ENCODE data around the gene ZNF25. TPM values are rescaled to one million over a fixed set of nuclear protein-coding genes. Genes with fewer than 3 reads are reported as not detected.

The ZNF25 gene
- total and polyA plus RNA-seq, 9 of the 15 experiments (the other 6 are each of a cell fraction or from before 2014, with no cell fraction given) = 0.62 to 2.3 (median 1.6) TPM

DNA sequence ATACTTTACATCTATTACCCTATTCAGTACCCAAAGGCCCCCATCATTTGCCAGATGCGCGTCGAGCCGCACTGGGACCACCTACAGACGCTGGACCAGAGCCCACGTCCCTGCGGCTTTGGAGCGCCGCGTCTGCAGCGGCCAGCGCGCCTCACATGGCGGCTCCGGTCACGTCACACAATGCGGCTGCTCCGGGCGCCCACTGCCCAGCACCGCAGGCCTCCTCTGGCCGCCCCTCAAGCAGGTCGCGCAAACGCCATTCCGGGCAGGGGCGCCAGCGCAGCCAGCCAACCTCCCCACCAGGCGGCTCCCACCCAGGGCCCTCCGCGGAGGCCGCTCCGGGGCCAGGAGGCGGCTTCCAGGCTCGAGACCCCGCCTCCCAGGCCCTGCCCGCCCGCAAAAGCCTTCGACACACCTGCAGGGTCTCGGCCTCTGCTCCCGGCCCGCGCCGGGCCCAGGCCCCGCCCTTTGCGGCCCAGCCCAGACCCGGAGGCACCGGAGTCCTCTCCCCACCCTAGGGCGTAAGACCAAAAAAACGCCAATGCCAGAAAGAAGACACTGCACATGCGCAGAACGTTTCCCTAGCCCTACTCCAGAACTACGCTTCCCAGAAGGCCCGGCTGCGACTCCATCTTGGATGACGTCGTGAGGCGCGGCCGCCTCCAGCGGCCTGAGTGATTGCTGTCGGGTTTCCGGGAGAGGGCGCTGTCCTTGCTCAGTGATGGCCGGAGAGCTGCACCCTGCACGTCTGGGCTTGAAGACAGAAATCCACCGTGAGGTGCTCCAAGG, at the start of gene ZNF25 (continued):
- TF ChIP-seq ZBTB12 (CRISPR knock-in tag; IDR thresholded peaks at IDR 0.05) = peak; percentile 85
- TF ChIP-seq HIVEP1 (CRISPR knock-in tag; IDR thresholded peaks at IDR 0.05) = no peak
- TF ChIP-seq ZNF407 (IDR thresholded peaks at IDR 0.05; ENCODE audit: low read depth) = no peak
- 0 out of 2 replicates have a peak, but pooled peaks have one; percentile 32 for TF ChIP-seq ESRRA (IDR thresholded peaks at IDR 0.05; ENCODE audit: borderline replicate concordance, low read depth)
- TF ChIP-seq, protein P1, sequence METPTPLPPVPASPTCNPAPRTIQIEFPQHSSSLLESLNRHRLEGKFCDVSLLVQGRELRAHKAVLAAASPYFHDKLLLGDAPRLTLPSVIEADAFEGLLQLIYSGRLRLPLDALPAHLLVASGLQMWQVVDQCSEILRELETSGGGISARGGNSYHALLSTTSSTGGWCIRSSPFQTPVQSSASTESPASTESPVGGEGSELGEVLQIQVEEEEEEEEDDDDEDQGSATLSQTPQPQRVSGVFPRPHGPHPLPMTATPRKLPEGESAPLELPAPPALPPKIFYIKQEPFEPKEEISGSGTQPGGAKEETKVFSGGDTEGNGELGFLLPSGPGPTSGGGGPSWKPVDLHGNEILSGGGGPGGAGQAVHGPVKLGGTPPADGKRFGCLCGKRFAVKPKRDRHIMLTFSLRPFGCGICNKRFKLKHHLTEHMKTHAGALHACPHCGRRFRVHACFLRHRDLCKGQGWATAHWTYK (CRISPR knock-in tag; IDR thresholded peaks at IDR 0.05) = no peak
- no peak for TF ChIP-seq FOXM1 (IDR thresholded peaks at IDR 0.05; ENCODE audit: low read depth)
- no peak for TF ChIP-seq FOXM1 (CRISPR knock-in tag; IDR thresholded peaks at IDR 0.05; ENCODE audit: low read depth)
- TF ChIP-seq FIP1L1 (IDR thresholded peaks at IDR 0.05; ENCODE audit: low read depth, low read length, poor library complexity, severe bottlenecking) = peak; percentile 61
- TF ChIP-seq KHSRP (IDR thresholded peaks at IDR 0.05) = no peak
- no peak for TF ChIP-seq ZSCAN29 (IDR thresholded peaks at IDR 0.05)
- TF ChIP-seq ZNF717 (CRISPR knock-in tag; IDR thresholded peaks at IDR 0.05) = no peak
- peak; percentile 70 for TF ChIP-seq PCBP1 (IDR thresholded peaks at IDR 0.05; ENCODE audit: low read depth, low read length, poor library complexity, severe bottlenecking)
- TF ChIP-seq TCF15 (CRISPR knock-in tag; IDR thresholded peaks at IDR 0.05) = no peak
- TF ChIP-seq HMG20A (CRISPR knock-in tag; conservative IDR thresholded peaks at IDR 0.05) = no peak
- no peak for TF ChIP-seq ZNF589 (CRISPR knock-in tag; IDR thresholded peaks at IDR 0.05; ENCODE audit: low read depth)
- TF ChIP-seq DIDO1 (tag; IDR thresholded peaks at IDR 0.05; ENCODE audit: low read depth) = no peak
- TF ChIP-seq SREBF2 (CRISPR knock-in tag; IDR thresholded peaks at IDR 0.05) = no peak
- TF ChIP-seq MYNN (IDR thresholded peaks at IDR 0.05) = no peak
- TF ChIP-seq MYNN (CRISPR knock-in tag; IDR thresholded peaks at IDR 0.05) = no peak

All from K562 (cell line).